ENCODE data around the gene MAP3K2. TPM values are rescaled to one million over a fixed set of nuclear protein-coding genes. Genes with fewer than 3 reads are reported as not detected.
"Not testable (repeated sequence)": the region's sequence is repeated elsewhere in the genome, so short reads cannot be mapped to it uniquely, and the experiment has no call there.

MAP3K2 gene
- total RNA-seq, 1 donor from 2014 or later, result 71.0 TPM

DNA sequence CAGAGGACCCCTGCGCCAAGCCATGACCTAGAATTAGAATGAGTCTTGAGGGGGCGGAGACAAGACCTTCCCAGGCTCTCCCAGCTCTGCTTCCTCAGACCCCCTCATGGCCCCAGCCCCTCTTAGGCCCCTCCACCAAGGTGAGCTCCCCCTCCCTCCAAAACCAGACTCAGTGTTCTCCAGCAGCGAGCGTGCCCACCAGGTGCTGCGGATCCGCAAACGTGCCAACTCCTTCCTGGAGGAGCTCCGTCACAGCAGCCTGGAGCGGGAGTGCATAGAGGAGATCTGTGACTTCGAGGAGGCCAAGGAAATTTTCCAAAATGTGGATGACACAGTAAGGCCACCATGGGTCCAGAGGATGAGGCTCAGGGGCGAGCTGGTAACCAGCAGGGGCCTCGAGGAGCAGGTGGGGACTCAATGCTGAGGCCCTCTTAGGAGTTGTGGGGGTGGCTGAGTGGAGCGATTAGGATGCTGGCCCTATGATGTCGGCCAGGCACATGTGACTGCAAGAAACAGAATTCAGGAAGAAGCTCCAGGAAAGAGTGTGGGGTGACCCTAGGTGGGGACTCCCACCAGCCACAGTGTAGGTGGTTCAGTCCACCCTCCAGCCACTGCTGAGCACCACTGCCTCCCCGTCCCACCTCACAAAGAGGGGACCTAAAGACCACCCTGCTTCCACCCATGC lies 33.5 kb upstream of the MAP3K2 start:
- no peak for DNase-seq (ENCODE audit: low spot score)

DNA sequence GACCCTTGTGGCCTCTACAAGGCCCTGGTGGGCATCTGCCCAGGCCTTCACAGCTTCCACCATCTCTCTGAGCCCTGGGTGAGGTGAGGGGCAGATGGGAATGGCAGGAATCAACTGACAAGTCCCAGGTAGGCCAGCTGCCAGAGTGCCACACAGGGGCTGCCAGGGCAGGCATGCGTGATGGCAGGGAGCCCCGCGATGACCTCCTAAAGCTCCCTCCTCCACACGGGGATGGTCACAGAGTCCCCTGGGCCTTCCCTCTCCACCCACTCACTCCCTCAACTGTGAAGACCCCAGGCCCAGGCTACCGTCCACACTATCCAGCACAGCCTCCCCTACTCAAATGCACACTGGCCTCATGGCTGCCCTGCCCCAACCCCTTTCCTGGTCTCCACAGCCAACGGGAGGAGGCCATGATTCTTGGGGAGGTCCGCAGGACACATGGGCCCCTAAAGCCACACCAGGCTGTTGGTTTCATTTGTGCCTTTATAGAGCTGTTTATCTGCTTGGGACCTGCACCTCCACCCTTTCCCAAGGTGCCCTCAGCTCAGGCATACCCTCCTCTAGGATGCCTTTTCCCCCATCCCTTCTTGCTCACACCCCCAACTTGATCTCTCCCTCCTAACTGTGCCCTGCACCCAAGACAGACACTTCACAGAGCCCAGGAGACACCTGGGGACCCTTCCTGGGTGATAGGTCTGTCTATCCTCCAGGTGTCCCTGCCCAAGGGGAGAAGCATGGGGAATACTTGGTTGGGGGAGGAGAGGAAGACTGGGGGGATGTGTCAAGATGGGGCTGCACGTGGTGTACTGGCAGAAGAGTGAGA lies 32.5 kb upstream of the MAP3K2 start:
- no peak for DNase-seq (ENCODE audit: low spot score)

- DNase-seq (ENCODE audit: low spot score), result no peak
Observed at GRCh38 chr2:127419448-127420038, 31.8 kb upstream of the MAP3K2 start.

DNA sequence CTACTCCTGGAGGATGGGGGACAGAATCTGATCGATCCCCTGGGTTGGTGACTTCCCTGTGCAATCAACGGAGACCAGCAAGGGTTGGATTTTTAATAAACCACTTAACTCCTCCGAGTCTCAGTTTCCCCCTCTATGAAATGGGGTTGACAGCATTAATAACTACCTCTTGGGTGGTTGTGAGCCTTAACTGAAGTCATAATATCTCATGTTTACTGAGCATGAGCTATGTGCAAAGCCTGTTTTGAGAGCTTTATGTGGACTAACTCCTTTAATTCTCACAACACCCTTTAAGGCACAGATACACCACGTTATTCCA lies 31.3 kb upstream of the MAP3K2 start:
- DNase-seq (ENCODE audit: low spot score), result no peak

DNA sequence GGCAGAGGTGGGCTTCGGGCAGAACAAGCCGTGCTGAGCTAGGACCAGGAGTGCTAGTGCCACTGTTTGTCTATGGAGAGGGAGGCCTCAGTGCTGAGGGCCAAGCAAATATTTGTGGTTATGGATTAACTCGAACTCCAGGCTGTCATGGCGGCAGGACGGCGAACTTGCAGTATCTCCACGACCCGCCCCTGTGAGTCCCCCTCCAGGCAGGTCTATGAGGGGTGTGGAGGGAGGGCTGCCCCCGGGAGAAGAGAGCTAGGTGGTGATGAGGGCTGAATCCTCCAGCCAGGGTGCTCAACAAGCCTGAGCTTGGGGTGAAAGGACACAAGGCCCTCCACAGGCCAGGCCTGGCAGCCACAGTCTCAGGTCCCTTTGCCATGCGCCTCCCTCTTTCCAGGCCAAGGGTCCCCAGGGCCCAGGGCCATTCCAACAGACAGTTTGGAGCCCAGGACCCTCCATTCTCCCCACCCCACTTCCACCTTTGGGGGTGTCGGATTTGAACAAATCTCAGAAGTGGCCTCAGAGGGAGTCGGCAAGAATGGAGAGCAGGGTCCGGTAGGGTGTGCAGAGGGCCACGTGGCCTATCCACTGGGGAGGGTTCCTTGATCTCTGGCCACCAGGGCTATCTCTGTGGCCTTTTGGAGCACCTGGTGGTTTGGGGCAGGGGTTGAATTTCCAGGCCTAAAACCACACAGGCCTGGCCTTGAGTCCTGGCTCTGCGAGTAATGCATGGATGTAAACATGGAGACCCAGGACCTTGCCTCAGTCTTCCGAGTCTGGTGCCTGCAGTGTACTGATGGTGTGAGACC lies 30.7 kb upstream of the MAP3K2 start, which contains the start of gene PROC:
Gene PROC, plus strand, starts transcription at position 128 of the 812 bp plus-strand sequence. CDS start 1,516 bp downstream, outside the sequence.
- no peak for DNase-seq (ENCODE audit: low spot score)

- DNase-seq (ENCODE audit: low spot score), result no peak
Observed at GRCh38 chr2:127417406-127417805, 29.6 kb upstream of the MAP3K2 start.

DNA sequence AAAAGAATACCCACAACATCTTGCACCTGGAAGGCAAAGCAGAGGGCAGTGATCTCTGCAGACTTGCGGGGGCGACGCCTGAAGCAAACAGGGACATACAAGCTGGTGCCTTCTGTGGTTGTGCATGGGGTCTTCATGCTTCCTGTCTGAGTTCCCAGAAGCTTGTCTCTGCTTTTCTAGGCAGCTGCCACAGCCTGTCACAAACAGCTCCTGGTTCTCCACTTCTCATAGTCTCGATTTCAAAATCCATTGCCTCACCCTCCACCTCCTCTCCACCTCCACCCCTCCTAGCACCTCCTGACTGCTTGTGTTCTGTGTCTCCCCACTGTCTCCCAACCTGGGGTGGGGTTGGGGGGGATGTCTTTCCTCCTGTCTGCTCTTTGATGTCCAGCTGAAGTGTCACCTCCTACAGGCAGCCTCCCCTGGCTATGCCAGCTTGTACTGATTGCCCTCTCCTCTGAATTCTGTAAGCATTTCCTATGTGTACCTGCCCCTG lies 28.8 kb upstream of the MAP3K2 start:
- DNase-seq (ENCODE audit: low spot score), result no peak

DNA sequence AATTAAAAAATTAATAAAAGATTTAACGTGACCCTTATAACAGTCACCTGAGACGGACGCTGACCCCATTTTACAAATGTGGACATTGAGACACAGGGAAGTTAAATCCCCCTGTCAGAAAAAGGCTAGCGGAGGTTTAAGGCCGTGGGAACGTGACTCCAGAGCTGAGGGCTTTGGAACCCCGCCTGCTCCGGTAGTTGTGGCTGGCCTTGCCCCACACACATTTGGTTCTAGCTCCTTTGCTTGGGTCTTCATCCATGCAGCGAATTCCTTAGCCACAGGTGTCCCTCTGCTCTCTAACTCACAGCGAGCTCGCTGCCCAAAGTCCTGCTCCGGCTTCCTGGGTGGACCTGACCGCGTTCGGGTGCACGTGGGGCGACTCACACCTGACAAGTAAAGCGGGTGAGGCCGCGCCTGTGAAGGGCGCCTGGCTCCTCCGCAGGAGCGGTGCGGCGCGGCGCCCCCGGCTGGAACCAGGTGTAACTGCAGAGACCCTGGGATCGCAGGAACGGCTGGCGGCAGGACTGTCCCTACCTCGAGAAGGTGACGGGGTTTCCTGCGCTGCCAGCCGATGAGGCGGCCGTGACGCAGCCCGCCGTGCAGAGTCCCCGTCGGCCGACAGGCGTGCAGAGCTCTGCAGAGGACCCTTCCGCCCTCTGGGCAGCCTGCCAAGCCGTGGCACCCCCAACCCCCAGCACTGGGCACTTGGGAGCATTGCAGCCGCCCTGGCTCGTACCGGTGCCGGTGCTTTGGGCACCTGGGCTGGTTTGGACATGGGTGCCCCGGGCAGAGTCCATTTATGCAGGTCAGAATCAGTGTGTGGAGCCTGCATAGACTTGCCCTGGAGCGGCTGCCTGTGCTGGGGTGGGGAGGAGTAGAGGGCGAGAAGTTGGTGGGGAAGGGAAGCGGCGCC lies 28.1 kb upstream of the MAP3K2 start:
- peak; percentile 73 for DNase-seq (ENCODE audit: low spot score)

DNA sequence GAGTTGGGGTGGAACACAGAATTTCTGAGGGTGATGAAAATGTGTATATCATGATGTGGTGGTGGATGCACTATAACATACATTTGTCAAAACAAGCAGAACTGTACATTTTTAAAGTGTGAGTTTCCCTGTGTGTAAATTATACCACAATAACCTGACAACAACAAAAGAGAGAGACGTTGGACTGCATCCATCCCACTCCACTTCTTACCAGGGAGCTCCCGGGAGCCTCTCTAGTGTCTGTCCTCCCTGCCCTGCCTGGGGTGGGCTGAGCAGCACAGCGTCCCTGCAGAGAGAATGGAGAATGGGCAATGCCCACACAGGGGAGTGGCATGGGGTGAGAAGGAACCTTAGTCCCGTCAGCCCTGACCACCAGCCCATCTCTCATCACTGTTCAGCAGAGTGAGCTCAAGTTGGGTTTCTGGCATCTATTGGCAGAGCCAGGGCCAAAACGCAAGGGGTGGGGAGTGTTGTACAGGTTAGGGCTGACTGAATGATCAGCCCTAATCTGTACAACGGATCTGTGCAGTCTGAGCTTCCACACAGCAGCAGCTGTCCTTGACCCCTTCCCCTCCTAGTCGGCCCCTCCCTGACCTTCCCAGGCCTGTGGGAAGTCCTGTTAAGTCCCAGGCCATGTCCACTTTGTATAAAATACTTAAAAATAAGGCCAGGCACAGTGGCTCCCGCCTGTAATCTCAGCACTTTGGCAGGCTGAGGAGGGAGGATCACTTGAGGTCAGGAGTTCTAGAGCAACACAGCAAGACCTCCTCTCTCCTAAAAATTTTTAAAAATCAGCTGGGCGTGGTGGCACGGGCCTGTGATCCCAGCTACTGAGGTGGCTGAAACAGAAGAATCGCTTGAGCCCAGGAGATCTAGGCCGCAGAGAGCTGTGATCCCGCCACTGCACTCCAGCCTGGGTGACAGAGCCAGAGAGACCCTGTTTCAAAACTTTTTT lies 27.1 kb upstream of the MAP3K2 start:
- no peak for DNase-seq (ENCODE audit: low spot score)

DNA sequence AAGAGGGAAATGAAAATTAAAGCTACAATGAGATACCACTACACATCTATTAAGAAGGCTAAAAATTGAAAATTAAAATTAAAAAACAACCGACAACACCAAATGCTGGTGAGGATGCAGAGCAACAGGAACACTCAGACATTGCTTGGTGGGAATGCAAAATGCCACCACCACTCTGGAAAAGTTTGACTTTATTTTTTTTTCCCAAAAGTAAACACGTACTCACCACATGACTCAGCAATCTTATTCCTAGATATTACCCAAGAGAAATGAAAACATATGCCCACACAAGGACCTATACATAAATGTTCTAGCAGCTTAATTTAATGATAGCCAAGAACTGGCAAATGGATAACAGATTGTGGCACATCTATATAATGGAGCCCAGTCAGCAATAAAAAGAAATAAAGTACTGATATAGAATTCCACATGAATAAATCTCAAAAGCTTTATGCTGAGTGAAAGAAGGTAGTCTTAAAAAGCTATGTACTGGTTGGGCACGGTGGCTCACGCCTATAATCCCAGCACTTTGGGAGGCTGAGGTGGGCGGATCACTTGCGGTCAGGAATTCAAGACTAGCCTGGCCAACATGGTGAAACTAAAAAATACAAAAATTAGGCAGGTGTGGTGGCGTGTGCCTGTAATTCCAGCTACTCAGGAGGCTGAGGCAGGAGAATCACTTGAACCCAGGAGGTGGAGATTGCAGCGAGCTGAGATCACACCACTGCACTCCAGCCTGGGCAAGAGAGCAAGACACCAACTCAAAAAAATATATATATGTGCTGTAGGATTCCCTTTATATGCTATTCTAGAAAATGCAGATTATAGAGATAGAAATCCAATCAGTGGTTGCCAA lies 26.2 kb upstream of the MAP3K2 start:
- DNase-seq (ENCODE audit: low spot score), result no peak

DNA sequence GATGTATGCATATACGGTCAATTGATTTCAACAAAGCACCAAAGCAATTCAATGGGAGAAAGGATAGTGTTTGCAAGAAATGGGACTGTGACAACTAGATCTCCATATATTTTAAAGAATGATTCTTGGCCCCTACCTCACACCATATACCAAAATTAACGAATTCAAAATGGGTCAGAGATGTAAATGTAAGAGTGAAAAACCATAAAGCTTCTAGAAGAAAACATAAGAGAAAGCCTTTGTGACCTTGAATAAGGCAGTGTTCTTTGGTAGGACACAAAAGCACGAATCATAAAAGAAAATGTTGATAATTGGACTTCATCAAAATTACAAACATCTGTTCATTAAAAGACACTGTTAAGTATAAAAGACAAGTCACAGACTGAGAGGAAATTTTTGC lies 25.4 kb upstream of the MAP3K2 start:
- no peak for DNase-seq (ENCODE audit: low spot score)

- DNase-seq (ENCODE audit: low spot score), result no peak
Observed at GRCh38 chr2:127411653-127412369, 24.0 kb upstream of the MAP3K2 start.

DNA sequence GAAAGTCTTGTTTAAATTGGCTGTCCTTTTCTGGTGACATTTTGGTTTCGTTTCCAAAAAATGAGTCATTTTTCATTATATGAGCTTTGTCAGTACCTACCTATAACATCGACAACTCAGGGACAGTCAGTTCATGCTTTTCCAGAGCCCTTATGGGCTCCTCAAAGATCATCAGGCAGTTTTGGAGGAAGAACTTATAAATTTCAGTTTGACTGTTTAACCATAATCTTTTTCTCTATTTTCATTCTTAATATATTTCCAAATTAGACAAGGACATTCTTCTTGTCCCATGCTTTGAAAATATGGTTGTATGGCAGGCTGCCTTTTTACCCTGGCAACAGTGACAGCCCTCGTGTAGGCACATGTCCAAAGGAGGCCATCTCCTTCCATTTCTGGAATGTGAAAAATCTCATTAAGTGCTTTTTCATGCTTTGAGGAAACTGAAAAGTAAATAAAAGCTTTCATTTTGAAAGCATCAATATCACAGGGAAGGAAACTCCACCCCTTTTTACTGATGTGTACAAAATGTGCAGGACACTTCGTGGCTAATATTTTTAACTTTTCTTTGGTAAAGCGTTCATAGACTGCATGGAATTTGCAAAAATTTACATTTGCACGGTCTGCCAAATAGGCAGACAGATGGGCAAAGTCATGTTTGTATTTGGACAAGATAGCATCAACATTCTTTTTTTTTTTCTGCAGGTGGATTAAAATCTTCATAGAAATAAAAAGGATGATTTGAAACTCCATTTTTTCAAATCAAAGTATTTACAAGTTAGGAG lies 23.3 kb upstream of the MAP3K2 start:
- no peak for DNase-seq (ENCODE audit: low spot score)

GRCh38 chr2:127409716-127410115 lies 21.9 kb upstream of the MAP3K2 start:
- not testable (repeated sequence) for DNase-seq (ENCODE audit: low spot score)

DNA sequence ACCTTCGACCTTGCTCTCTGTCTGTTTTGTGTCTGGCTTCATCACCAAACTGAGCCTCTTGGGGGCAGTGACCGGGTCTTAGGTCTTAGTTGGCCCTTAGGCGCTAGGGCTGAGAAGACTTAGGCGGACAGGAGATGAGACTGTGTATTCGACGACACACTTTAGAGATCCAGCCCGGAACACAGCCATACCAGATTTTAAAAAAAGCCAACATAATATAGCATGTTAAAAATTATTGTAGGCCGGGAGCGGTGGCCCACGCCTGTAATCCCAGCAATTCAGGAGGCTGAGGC lies 21.0 kb upstream of the MAP3K2 start:
- no peak for DNase-seq (ENCODE audit: low spot score)

DNA sequence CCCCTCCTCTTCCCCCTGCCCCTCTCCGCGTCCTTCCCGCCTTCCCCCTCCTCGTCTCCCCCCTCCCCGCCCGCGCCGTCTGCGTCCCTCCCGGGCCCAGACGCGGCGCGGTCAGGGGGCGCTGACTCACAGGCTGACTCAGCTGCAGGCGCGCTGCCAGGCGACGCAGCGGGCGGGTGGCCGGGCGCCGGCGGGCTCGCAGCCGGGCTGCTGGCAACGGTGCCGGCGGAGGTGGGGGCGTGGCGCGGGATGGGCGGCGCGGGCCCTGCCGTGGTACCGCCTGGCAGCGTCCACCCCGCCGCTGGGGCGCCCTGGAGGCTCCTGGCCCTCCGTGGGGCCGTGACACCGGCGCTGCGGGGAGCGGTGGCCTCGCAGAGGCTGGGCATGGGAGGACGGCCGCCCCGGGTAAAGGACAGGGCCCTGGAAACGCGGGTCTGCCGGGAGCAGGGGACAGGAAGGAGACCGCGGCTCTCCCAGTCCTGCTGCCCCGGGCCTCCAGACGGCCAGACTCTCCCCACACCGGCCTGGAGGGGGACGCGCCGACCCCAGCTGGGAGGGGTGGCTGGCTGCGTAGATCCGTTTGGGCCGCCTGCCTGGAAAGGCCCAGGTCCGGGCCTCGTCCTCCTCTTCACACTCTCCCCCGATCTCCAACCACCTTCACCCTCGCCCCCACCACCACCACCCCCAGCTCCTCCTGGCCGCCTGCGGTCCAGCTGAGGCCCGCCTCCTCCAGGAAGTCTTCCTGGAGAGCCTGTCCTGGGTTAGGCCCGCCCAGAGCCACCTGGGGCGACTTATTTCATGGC lies 20.4 kb upstream of the MAP3K2 start:
- peak; percentile 93 for DNase-seq (ENCODE audit: low spot score)

GRCh38 chr2:127407661-127408003 lies 19.9 kb upstream of the MAP3K2 start:
- no peak for DNase-seq (ENCODE audit: low spot score)

All from mucosa of gallbladder (tissue), 1 donor.